BJ (cell line): ENCODE data around the gene BPIFB6. TPM values are rescaled to one million over a fixed set of nuclear protein-coding genes. Genes with fewer than 3 reads are reported as not detected.

ENCODE experiments used
- CTCF ChIA-PET: fragments of 350-600 bp; formaldehyde crosslinking; extraction: SDS; loops from one replicate; lab custom pipeline; 2021; ENCODE audit warnings: antibody characterized with exemption, inconsistent platforms; lab: Yijun Ruan, JAX
- POLR2A ChIA-PET: fragments of 300-600 bp; sonication (Branson Sonifier 250); formaldehyde crosslinking; extraction: SDS; loops from one replicate; lab custom pipeline; 2021; ENCODE audit warnings: antibody characterized with exemption; lab: Charles Lee
- DNase-seq: peaks from one replicate; pipeline ENCODE4 v3.0.0-alpha.2; 2011; ENCODE audit warnings: low read depth
- H3K27me3 ChIP-seq: 2 replicates; pipeline ENCODE4 v1.6.0; 2011; ENCODE audit warnings: low read length; ENCODE audit not compliant: control insufficient read depth, insufficient read depth
- H3K36me3 ChIP-seq: 2 replicates; pipeline ENCODE4 v1.5.1; 2011; ENCODE audit warnings: low read length; ENCODE audit not compliant: control insufficient read depth, insufficient read depth
- H3K4me3 ChIP-seq: 2 replicates; pipeline ENCODE4 v1.5.1; 2011; ENCODE audit warnings: low read depth, mild to moderate bottlenecking, control low read depth, low read length
- polyA plus RNA-seq: library from polyadenylated mRNA; depleted of rRNA; stranded (reverse); fragments of >200 nt; gene quantifications from 2 replicates; pipeline ENCODE4 v1.2.3, GENCODE V29; 2011
- TF ChIP-seq, protein P1 (sequence below): IDR thresholded peaks from 2 replicates; pipeline ENCODE4 v1.5.1; 2011; ENCODE audit warnings: low read depth, mild to moderate bottlenecking, control low read depth, inconsistent platforms, low read length, moderate library complexity; ENCODE audit not compliant: insufficient read depth

The BPIFB6 gene
- polyA plus RNA-seq, 1 experiment = not detected

DNA sequence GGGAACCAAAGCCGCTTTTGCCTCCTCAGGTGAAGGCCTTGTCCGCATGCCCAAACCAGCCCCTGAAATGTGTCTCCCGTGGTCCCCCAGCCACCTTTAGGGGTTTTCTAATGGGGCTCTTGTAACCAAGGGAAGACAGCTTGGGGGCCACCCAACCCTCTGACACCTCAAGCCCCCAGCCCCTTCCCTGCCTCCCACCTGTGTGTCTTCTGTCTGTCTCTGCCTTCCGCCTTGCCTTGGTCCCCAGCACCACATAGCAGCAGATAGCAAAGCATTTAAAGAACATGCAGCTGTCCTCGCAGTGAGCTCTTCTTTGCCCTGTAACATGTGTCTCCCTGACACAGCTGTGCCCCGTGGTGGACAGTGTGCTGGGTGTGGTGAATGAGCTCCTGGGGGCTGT lies 31.8 kb downstream of the BPIFB6 start:
- peaks cover 2% of the 10 kb centered on the region; the same call in 1 of the 2 replicates for H3K27me3 ChIP-seq
- TF ChIP-seq, protein P1, sequence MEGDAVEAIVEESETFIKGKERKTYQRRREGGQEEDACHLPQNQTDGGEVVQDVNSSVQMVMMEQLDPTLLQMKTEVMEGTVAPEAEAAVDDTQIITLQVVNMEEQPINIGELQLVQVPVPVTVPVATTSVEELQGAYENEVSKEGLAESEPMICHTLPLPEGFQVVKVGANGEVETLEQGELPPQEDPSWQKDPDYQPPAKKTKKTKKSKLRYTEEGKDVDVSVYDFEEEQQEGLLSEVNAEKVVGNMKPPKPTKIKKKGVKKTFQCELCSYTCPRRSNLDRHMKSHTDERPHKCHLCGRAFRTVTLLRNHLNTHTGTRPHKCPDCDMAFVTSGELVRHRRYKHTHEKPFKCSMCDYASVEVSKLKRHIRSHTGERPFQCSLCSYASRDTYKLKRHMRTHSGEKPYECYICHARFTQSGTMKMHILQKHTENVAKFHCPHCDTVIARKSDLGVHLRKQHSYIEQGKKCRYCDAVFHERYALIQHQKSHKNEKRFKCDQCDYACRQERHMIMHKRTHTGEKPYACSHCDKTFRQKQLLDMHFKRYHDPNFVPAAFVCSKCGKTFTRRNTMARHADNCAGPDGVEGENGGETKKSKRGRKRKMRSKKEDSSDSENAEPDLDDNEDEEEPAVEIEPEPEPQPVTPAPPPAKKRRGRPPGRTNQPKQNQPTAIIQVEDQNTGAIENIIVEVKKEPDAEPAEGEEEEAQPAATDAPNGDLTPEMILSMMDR = no peak
- POLR2A ChIA-PET = no interaction called here
- no peak for DNase-seq
- no peak overlapping the region for H3K4me3 ChIP-seq
- H3K36me3 ChIP-seq = no peaks in the 10 kb centered on the region
- CTCF ChIA-PET = no interaction called here

DNA sequence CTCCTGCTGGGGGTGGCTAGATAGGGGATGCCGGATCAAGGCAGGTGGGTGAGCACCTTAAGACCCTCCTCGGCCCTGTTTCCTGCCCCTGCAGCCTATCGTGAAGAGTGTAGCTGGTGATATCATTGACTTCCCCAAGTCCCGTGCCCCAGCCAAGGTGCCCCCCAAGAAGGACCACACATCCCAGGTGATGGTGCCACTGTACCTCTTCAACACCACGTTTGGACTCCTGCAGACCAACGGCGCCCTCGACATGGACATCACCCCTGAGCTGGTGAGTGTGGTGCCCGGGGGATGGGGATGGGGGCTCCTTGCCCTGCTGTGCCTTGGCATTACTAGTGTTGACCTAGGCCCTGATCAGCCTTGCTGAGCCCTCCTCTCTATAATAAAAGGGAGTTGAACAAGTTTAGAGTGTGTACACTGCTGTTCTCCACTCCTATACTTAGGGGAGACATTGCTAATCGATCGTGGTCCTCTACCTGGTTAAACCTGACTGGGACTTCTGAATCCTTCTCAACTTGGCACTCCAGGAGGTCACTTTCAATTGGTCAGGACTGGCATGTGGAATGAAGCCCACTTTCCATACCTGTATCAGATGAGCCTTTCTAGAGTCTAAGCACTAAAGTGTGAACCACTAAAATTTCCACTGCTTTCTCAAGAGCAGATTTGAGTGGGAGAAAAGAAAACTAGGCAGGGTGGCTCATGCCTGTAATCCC lies 33.3 kb downstream of the BPIFB6 start:
- CTCF ChIA-PET = interaction anchor here (0.6 kb wide), 1 partner anchor 135 kb away, joined by 3 read pairs; no protein-coding TSS in a partner anchor
- Histone ChIP-seq H3K4me3 (no peak overlapping the region), H3K36me3 (no peaks in the 10 kb centered on the region), H3K27me3 (peaks cover 4% of the 10 kb centered on the region; the same call in 1 of the 2 replicates)
- TF ChIP-seq, protein P1 = no peak
- POLR2A ChIA-PET = no interaction called here
- DNase-seq = no peak

DNA sequence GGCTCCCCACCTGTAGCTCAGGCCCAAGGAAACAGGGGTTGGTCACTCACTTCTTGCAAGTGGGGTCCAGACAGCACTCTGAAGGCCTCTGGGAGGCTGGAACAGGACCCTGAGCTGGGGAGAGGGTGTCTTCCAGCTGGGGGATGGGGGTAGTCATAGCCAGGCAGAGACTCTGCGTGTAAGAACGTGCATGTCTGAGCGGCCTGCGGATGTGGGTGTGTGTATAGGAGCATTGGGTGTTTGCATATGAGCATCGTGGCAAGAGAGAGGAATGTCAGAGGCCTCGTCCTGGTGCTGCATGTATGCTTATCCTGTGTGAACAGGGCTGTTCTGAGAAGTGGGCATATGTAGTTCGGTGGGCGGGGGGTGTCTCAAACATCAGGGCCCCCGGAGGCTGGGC lies 34.3 kb downstream of the BPIFB6 start:
- DNase-seq = no peak
- POLR2A ChIA-PET = no interaction called here
- Histone ChIP-seq H3K4me3 (no peak overlapping the region), H3K36me3 (no peaks in the 10 kb centered on the region), H3K27me3 (peaks cover 4% of the 10 kb centered on the region; the same call in 1 of the 2 replicates)
- CTCF ChIA-PET = no interaction called here
- TF ChIP-seq, protein P1 = no peak

DNA sequence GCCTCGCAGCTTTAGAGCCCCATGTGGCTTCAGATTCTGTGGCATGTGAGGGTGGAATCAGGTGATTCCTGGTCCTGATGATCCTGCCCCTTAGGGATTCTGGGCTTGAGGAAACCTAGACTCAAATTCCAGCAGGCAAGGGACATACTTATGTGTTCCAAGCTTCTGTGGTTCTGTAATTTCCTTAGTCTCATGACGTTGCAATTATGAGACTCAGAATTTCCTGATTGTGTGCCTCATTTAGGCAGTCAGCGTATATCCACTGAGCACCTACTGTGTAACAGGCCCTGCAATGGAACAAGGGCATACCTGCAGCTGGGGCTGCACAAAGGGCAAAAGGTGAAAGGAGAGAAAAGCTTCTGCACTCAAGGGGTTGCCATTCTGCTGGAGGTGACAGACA lies 36.4 kb downstream of the BPIFB6 start:
- Histone ChIP-seq H3K4me3 (no peak overlapping the region), H3K27me3 (peaks cover 4% of the 10 kb centered on the region; the same call in 1 of the 2 replicates), H3K36me3 (no peaks in the 10 kb centered on the region)
- ChIA-PET CTCF (no interaction called here), POLR2A (no interaction called here)
- DNase-seq = no peak
- TF ChIP-seq, protein P1 = no peak

DNA sequence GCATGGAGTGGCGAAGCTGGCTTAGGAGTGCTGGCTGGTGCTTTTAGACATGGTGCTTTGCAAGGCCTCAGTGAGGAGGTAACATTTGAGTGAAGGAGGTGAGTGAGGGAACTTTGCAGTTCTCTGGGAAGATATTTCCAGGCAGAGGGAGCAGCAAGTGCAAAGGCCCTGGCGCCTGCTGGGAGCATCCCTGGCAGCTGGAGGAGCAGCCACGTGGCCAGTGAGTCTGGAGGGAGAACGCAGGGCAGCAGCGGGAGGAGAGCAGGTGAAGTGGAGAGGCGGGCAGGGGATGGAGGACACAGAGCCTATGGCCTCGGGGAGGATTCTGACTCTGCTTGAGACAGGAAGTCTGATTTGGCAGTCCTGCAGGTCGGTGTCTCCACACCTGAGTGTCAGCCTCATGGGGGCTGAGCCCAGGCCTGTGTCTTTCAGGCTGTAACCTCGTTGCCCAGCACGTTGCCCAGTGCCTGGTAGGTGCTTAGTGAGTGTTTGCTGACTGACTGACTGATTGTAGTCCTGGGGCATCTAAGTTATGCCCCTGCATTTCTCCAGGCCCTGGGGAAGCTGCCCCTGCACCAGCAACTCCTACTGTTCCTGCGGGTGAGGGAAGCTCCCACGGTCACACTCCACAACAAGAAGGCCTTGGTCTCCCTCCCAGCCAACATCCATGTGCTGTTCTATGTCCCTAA lies 36.9 kb downstream of the BPIFB6 start:
- DNase-seq = no peak
- peaks cover 4% of the 10 kb centered on the region; the same call in 1 of the 2 replicates for H3K27me3 ChIP-seq
- CTCF ChIA-PET = no interaction called here

More for the DNA sequence above, 36.9 kb downstream of the BPIFB6 start:
- TF ChIP-seq, protein P1 = no peak
- H3K36me3 ChIP-seq = no peaks in the 10 kb centered on the region
- POLR2A ChIA-PET = no interaction called here
- H3K4me3 ChIP-seq = no peak overlapping the region
